GM21515 (cell line): Measurements from ENCODE around the gene ADAMTS2.

Experiments
- ATAC-seq: cut with Tn5 transposase; IDR thresholded peaks from one replicate; pipeline ENCODE4 v1.9.1; 2021; ENCODE audit not compliant: unreplicated experiment

ADAMTS2 gene

GRCh38 chr5:179373101-179373934, 28.1 kb upstream of the ADAMTS2 start:
- ATAC-seq = no peak

DNA sequence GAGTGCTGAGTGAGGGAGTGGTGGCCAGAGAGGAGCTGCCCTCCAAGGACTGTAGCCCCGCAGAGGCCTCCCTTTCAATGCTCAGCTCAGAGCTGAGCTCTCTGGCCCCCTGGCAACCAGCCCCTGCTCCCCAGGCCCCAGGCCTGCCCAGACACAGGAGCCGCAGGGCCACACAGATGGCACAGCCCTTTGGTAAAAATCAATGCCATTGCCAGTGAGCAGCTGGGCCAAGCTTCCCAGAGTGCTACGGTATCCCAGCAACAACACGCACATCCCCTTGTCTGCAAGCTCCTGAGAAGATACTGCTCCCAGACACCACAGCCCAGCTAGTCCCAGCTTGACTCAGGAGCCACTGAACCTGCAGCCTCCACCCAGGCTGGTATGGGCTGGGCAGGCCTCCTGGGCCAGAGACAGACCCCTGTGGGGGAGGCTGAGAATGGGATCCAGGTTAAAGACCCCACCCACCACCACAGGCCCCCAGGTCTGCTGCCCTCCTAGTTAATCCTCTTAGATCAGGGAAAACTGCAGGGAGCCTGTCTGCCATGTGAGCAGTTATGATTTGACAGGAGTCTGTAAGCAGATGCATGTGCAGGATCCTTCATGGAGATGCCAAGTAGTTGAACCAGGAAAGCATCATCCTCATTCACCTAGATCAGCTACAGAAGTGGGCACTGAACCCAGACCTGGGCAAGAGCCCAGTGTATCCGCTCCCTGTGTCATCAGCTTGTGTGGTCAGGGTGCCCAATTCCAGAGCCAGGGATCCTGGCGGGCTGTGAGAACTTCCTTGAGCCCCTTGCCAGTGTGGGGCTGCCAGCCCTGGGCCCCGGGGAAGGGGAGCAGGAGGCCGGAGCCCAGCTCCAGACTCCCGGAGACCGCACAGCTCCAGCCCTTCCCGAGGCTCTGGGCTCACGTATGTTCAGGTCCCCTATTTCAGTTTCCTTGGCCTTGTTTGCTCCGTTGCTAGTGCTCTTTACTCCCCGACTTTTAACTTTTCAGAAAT, 26.7 kb upstream of the ADAMTS2 start:
- no peak for ATAC-seq

GRCh38 chr5:179371121-179371510, 25.9 kb upstream of the ADAMTS2 start:
- ATAC-seq = no peak

DNA sequence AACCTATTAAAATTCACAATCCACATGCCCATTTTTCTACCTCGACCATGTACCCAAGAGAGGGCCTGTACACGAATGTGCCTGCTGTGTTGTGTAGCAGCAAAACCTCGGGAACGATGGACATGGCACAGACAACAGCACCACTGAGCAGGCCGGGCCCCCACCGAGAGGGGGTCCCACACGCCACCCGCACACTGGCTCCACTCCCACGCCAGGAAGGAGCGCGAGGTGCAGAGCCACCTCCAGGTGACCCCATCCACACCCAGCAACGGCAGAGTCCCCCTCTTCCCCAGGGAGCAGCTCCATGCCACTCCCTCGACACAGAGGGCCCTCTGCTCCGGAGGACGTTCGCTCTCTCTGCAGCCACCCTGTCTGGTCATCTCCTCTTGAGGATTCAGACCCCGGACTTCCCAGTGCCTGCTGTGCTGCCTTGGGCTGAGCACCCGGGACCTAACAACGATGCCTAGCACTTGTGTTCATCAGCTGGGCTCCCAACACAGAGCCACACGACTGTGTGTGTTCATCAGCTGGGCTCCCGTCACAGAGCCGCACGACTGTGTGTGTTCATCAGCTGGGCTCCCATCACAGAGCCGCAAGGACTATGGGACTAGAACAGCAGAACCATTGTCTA, 25.3 kb upstream of the ADAMTS2 start:
- no peak for ATAC-seq

DNA sequence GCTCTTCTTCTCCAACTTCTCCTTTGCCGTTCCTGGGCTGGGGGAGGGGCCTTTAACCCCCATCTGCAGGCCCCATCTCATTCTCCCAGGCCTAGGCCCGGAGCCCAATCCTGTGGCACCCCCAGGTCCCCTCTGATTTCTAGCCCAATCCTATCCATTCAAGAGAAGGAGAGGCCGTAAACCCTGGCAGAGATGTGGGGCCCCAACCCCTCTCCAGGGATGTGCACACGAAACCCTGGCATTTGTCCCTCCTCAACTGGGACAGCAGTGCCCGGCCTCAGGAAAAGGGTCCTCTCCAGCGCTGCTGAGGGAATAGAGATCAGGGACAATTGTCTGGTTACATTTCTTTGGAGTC, 24.2 kb upstream of the ADAMTS2 start:
- ATAC-seq = no peak

- no peak for ATAC-seq
Measured at GRCh38 chr5:179368806-179369529, 23.7 kb upstream of the ADAMTS2 start.

GRCh38 chr5:179368126-179368805, 23.0 kb upstream of the ADAMTS2 start:
- ATAC-seq = no peak

DNA sequence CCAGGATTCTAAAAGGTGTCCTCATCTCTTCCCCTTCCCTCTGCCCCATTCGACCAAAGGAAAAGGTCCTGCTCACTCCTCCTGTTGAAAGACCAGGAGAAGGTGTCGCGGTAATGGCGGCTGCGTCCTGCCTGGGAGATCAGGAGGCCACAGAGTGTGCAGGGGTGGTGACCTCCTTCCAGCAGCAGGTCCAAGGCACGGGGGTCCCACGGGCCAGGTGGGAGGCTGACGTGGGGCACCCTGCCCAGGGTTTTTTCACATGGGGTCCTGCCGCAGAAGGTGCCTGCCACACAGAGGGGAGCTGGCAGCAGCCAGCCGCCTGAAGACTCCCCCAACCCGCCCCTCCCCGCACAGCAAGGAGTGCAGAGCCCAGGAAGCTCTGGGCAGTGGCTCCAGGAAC, 22.2 kb upstream of the ADAMTS2 start:
- no peak for ATAC-seq

DNA sequence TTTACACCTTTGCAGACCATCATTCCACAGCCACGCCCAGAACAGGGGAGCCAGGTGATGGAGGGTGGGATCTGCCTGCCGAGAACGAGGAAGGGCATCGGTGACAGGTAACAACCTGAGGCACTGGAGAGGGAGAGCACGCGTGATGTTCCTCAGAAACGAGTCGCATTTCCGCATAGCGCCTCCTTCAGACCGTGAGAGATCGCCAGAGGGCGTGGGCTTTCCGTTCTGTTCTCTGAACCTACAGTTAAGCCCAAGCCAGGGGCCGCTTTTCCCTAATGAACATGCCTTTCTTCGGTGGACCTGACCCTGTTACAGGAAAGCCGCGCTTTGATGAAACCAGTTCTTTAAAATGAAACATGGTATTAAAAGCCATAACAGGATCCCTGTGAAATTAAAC, 17.1 kb upstream of the ADAMTS2 start:
- no peak for ATAC-seq

DNA sequence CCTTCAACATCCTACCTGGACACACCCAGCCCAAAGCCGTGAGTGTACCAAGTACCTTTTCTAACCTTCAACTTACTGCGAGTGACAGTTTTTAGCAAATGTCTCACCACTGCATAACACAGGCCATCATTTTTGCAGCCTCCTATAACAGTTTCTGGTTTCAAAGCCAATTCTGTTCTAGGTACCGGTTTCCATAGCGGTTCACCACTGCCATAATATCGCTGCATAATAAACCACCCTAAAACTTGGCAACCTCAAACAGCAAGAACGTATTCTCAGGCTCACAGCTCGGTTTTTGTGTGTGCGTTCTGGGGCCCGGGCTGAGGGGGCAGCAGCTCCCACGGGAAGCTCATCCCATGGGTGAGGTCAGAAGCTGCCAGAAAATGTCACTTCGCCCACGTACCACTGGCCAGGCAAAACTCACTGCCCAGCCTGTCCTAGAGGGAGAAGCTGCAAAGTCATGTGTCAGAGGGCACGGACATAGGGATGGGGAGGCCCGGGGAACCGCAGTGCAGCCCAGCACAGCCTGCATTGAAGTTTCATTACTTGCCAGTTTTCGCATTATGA, 15.9 kb upstream of the ADAMTS2 start:
- ATAC-seq = no peak

DNA sequence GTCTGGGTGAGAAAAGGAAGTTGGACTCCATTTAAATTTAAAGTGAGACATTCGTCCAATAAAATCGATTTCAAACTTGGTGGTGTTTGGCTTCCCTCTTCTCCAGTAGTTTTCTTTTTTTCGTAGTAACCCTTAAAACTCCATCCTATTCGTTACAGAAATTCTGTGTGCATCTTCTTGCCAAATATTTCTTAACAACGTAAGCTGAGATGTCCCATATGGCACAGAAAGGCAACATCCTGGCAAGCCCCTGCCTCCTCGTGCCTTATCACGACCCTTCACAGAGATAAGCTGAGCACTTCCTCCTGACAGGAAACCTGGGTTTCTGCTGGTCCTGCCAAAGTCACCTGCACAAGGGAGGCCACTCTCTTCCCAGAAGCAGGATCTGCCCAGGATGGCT, 11.8 kb upstream of the ADAMTS2 start:
- no peak for ATAC-seq

GRCh38 chr5:179355976-179356974, 11.0 kb upstream of the ADAMTS2 start:
- no peak for ATAC-seq

GRCh38 chr5:179354305-179354882, 9.1 kb upstream of the ADAMTS2 start:
- ATAC-seq = no peak

DNA sequence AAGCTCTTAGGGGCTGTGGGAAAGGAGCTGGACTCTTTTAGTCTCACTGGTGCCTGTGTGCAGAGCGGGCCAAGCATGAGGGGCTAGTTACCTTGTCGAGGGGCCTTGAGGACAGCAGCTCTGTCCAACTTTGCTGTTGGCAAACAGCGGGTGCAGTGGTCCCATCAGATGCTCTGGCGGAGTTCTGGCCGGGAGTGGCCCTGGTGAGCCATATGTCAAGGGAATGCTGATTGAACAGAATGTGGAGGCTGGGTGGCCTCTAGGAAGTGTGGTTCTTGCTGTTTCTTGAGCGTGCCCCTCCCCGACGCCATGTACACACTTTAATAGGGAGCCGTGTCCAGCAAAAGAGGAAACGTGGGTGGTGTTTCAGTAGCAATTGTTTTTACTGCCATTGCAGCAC, 3.6 kb upstream of the ADAMTS2 start:
- ATAC-seq = no peak

DNA sequence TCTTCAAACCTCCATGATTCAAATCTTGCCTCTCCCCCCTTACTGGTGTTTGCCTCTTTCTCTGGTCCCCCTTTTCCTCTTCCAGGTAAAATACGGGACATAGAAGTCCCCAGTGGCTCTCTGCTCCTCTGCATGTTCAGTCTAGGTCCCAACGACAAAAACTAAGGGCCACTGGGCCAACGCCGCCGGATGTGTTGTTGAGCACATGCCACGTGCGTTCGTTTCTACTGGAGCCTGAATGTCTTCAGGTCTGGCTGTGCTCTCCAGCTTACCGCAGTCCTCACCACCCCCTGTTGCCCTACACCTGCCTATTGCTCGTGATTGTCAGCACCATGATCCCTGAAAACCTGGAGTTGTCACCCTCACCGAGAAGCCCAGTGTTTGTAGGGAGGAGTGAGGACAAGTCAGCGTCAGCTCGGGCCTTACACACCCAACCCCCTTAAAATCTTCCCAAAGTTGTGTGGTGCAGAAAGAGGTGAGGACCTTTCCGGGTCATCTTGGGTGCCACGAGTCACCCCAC, 2.8 kb upstream of the ADAMTS2 start:
- ATAC-seq = no peak

DNA sequence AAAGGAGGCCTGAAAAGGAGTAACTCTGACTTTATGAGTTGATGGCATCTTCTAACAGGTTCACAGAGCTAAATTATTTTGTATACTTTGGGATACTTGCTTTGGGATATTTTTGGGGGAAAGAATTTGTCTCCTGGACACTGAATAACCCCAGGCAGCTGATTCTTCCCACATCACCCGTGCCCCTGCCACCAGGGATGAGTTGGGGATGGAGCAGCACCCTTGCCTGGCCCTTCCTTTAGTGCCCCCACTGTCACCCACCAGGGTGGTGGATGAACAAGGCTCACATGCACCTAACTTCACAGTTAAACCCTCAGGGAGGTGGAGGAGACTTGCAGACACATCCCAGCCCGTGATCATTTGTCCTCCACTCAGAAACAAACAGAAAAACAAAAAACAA, 2.3 kb upstream of the ADAMTS2 start:
- ATAC-seq = no peak

GRCh38 chr5:179346875-179347274, 1.6 kb upstream of the ADAMTS2 start:
- no peak for ATAC-seq

GRCh38 chr5:179346401-179346800, 1.1 kb upstream of the ADAMTS2 start:
- ATAC-seq = no peak

- no peak for ATAC-seq
Measured at GRCh38 chr5:179345183-179345432, 153 bp downstream of the ADAMTS2 start.
